NT2/D1 (cell line): Measurements from ENCODE around the gene LLPH.

Experiments
- SUZ12 ChIP-seq: IDR thresholded peaks from 2 replicates; pipeline ENCODE4 v1.6.1; 2011; ENCODE audit not compliant: insufficient read length, insufficient read depth; ENCODE audit errors: extremely low read depth
- YY1 ChIP-seq: IDR thresholded peaks from 2 replicates; pipeline ENCODE4 v1.6.1; 2011; ENCODE audit not compliant: insufficient read length, insufficient read depth
- ZNF274 ChIP-seq: IDR thresholded peaks from 2 replicates; pipeline ENCODE4 v1.6.1; 2011; ENCODE audit warnings: mild to moderate bottlenecking, low read depth, low read length

GRCh38 chr12:66162701-66163100, 32.2 kb upstream of the LLPH start:
- TF ChIP-seq ZNF274 (no peak), YY1 (no peak), SUZ12 (no peak)
